PC-3 (cell line): ENCODE results near the gene GLI1. TPM values are rescaled to one million over a fixed set of nuclear protein-coding genes. Genes with fewer than 3 reads are reported as not detected.

Source experiments
- ATAC-seq: fragments of 200-7000 bp; cut with Tn5 transposase; 2 replicates; pipeline ENCODE4 v1.9.1; 2020; ENCODE audit warnings: mild to moderate bottlenecking, moderate library complexity
- BruUV-seq: library from RNA; stranded (reverse); fragments of 400-500 nt; replicated peaks from 2 replicates; lab custom pipeline; 2021; lab: Mats Ljungman, UMichigan
- CTCF ChIA-PET: fragments of 300-600 bp; sonication (Branson Sonifier 250); formaldehyde crosslinking; loops from one replicate; lab custom pipeline; 2022; ENCODE audit warnings: antibody characterized with exemption; lab: Charles Lee
- POLR2A ChIA-PET: fragments of 300-600 bp; sonication (Branson Sonifier 250); formaldehyde crosslinking; loops from one replicate; lab custom pipeline; 2022; ENCODE audit warnings: antibody characterized with exemption; ENCODE audit not compliant: unreplicated experiment; lab: Charles Lee
- DNase-seq: peaks from one replicate; pipeline ENCODE4 v3.0.0-alpha.2; 2015
- H2AFZ ChIP-seq: fragments of 300-600 bp; sonication (generic); 2 replicates; pipeline ENCODE4 v1.6.0; 2016; ENCODE audit warnings: antibody characterized with exemption, low read length
- H3F3A ChIP-seq: fragments of 300-600 bp; sonication (generic); one replicate; pipeline ENCODE4 v1.6.0; 2017; ENCODE audit warnings: antibody characterized with exemption, low read length, control low read depth, mild to moderate bottlenecking; ENCODE audit not compliant: unreplicated experiment
- H3K27ac ChIP-seq: fragments of 300-600 bp; sonication (generic); 2 replicates; pipeline ENCODE4 v1.5.1; 2016; ENCODE audit warnings: mild to moderate bottlenecking, low read length
- H3K27me3 ChIP-seq: fragments of 300-600 bp; sonication (generic); 2 replicates; pipeline ENCODE4 v1.6.1; 2016; ENCODE audit warnings: low read length, mixed read lengths
- H3K36me3 ChIP-seq: fragments of 300-600 bp; sonication (generic); 2 replicates; pipeline ENCODE4 v1.6.1; 2016; ENCODE audit warnings: low read depth, mixed run types, low read length, mixed read lengths
- H3K4me1 ChIP-seq: fragments of 300-600 bp; sonication (generic); 2 replicates; pipeline ENCODE4 v1.5.1; 2016; ENCODE audit warnings: low read length; ENCODE audit not compliant: insufficient read depth
- H3K4me2 ChIP-seq: fragments of 300-600 bp; sonication (generic); 2 replicates; pipeline ENCODE4 v1.6.0; 2016; ENCODE audit warnings: low read length
- H3K4me3 ChIP-seq: fragments of 300-600 bp; sonication (generic); 2 replicates; pipeline ENCODE4 v1.5.1; 2016; ENCODE audit warnings: mild to moderate bottlenecking, low read length, mixed read lengths
- H3K79me2 ChIP-seq: fragments of 300-600 bp; sonication (generic); 2 replicates; pipeline ENCODE4 v1.6.1; 2017; ENCODE audit warnings: low read length, mixed read lengths
- H3K9ac ChIP-seq: fragments of 300-600 bp; sonication (generic); 2 replicates; pipeline ENCODE4 v1.6.0; 2016; ENCODE audit warnings: mild to moderate bottlenecking, low read length
- H3K9me2 ChIP-seq: fragments of 300-600 bp; sonication (generic); replicated peaks from 2 replicates; pipeline ENCODE4 v1.6.1; 2016; ENCODE audit warnings: mixed run types, low read length, mixed read lengths
- H3K9me3 ChIP-seq: fragments of 300-600 bp; sonication (generic); 2 replicates; pipeline ENCODE4 v1.6.1; 2016; ENCODE audit warnings: low read length, mixed read lengths
- H4K20me1 ChIP-seq: fragments of 300-600 bp; sonication (generic); 2 replicates; pipeline ENCODE4 v1.6.1; 2016; ENCODE audit warnings: low read length, mixed read lengths
- EZH2 ChIP-seq: fragments of 300-600 bp; sonication (generic); IDR thresholded peaks from one replicate; pipeline ENCODE4 v1.6.1; 2017; ENCODE audit warnings: antibody characterized with exemption, mild to moderate bottlenecking, low read length; ENCODE audit not compliant: unreplicated experiment
- EZH2phosphoT487 ChIP-seq: fragments of 300-600 bp; sonication (generic); IDR thresholded peaks from 2 replicates; pipeline ENCODE4 v1.6.1; 2018; ENCODE audit warnings: mild to moderate bottlenecking, antibody characterized with exemption, low read length, borderline replicate concordance
- intact Hi-C: fragments of 100-400 bp; cut with micrococcal nuclease; formaldehyde crosslinking; loops from 2 replicates; pipeline ENCODE4 v1.9.0; 2023
- total RNA-seq: library from RNA; depleted of rRNA; stranded (reverse); fragments of >200 nt; gene quantifications from 2 replicates; pipeline ENCODE4 v1.2.3, GENCODE V29; 2014
- TF ChIP-seq, protein P1 (sequence below): fragments of 300-600 bp; sonication (generic); conservative IDR thresholded peaks from 2 replicates; pipeline ENCODE4 v1.5.1; 2017; ENCODE audit warnings: antibody characterized with exemption, low read depth, mild to moderate bottlenecking, low read length

The GLI1 gene
- total RNA-seq, 1 experiment from 2014 or later = 3.0 TPM

DNA sequence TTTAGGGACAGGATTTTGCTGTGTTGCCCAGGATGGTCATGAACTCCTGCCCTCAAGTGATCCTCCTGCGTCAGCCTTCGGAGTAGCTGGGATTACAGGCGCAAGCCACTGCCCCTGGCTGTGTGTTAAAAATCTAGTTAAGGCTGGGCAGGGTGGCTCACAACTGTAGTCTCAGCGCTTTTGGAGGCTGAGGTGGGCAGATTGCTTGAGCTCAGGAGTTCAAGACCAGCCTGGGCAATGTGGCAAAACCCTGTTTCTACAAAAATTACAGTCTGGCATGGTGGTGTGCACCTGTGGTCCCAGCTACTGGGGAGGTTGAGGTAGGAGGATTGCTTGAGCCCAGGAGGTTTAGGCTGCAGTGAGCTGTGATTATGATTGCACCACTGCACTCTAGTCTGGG lies 51.6 kb downstream of the GLI1 start:
- Histone ChIP-seq H4K20me1 (no peaks in the 10 kb centered on the region), H3K36me3 (peaks cover 48% of the 10 kb centered on the region), H3K27me3 (no peaks in the 10 kb centered on the region), H3K27ac (no peak overlapping the region), H3K9me2 (no peaks in the 10 kb centered on the region), H3K79me2 (no peaks in the 10 kb centered on the region), H3F3A (no peaks in the 10 kb centered on the region), H3K4me3 (no peak overlapping the region), H2AFZ (no peak overlapping the region), H3K4me2 (no peak overlapping the region), H3K9ac (no peak overlapping the region), H3K9me3 (no peaks in the 10 kb centered on the region), H3K4me1 (no peaks in the 10 kb centered on the region)
- TF ChIP-seq, protein P1, sequence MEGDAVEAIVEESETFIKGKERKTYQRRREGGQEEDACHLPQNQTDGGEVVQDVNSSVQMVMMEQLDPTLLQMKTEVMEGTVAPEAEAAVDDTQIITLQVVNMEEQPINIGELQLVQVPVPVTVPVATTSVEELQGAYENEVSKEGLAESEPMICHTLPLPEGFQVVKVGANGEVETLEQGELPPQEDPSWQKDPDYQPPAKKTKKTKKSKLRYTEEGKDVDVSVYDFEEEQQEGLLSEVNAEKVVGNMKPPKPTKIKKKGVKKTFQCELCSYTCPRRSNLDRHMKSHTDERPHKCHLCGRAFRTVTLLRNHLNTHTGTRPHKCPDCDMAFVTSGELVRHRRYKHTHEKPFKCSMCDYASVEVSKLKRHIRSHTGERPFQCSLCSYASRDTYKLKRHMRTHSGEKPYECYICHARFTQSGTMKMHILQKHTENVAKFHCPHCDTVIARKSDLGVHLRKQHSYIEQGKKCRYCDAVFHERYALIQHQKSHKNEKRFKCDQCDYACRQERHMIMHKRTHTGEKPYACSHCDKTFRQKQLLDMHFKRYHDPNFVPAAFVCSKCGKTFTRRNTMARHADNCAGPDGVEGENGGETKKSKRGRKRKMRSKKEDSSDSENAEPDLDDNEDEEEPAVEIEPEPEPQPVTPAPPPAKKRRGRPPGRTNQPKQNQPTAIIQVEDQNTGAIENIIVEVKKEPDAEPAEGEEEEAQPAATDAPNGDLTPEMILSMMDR = no peak
- TF ChIP-seq EZH2phosphoT487 (no peak), EZH2 (no peak)
- ATAC-seq (no peak), DNase-seq (no peak)
- BruUV-seq = no TSS peak
- POLR2A ChIA-PET = interaction anchor here (0.6 kb wide), 1 partner anchor 202 kb away, joined by 5 read pairs; no protein-coding TSS in a partner anchor
- intact Hi-C loops = no loop called here
- CTCF ChIA-PET = no interaction called here

DNA sequence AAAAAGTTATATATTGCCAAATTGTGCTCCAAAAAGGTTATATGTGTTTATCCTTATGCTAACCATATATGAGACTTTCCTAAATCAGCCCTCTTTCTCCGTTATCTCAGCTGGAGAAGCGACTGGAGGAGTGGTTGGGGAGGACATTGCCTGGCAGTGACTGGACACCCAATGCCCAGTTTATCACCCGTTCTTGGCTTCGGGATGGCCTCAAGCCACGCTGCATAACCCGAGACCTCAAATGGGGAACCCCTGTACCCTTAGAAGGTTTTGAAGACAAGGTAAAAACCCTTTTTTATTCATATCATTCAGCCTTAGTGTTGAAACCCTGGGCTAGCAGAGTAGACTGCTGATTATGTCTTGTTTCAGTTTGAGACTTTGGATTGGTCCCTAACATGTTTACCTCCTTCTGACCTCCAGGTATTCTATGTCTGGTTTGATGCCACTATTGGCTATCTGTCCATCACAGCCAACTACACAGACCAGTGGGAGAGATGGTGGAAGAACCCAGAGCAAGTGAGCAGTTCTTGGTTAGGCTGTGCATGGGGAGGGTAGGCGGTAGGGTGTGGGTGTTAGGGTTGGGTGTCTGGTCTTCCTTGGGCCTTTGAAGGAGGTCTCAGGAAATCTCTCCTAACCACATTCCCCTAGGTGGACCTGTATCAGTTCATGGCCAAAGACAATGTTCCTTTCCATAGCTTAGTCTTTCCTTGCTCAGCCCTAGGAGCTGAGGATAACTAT lies 52.2 kb downstream of the GLI1 start:
- Histone ChIP-seq H3K79me2 (peaks cover under 1% of the 10 kb centered on the region; the same call in 1 of the 2 replicates), H3K4me1 (no peaks in the 10 kb centered on the region), H3K4me3 (no peak overlapping the region), H3K27me3 (no peaks in the 10 kb centered on the region), H2AFZ (no peak overlapping the region), H3K27ac (no peak overlapping the region), H3K9ac (no peak overlapping the region), H3K9me2 (no peaks in the 10 kb centered on the region), H3K36me3 (peaks cover 54% of the 10 kb centered on the region), H3K4me2 (no peak overlapping the region), H3K9me3 (no peaks in the 10 kb centered on the region), H4K20me1 (0 out of 2 replicates have a peak, but pooled peaks cover under 1% of the 10 kb centered on the region), H3F3A (no peaks in the 10 kb centered on the region)
- intact Hi-C loops = no loop called here
- POLR2A ChIA-PET = interaction anchor here (0.6 to 0.7 kb wide), 2 partner anchors 36 to 203 kb away, joined by 4 to 5 read pairs; no protein-coding TSS in a partner anchor
- CTCF ChIA-PET = no interaction called here
- no peak for ATAC-seq
- TF ChIP-seq, protein P1 = no peak
- TF ChIP-seq EZH2phosphoT487 (no peak), EZH2 (no peak)
- DNase-seq = no peak
- BruUV-seq = no TSS peak

GRCh38 chr12:57512665-57513064 lies 53.1 kb downstream of the GLI1 start:
- Histone ChIP-seq H3K9me2 (no peaks in the 10 kb centered on the region), H3K9me3 (no peaks in the 10 kb centered on the region), H3K27ac (no peak overlapping the region), H3K9ac (no peak overlapping the region), H3K27me3 (no peaks in the 10 kb centered on the region), H3K4me2 (no peak overlapping the region), H3K79me2 (peaks cover 9% of the 10 kb centered on the region; the same call in 1 of the 2 replicates), H3F3A (no peaks in the 10 kb centered on the region), H3K4me3 (no peak overlapping the region), H2AFZ (no peak overlapping the region), H3K36me3 (peaks cover 62% of the 10 kb centered on the region), H3K4me1 (peaks cover 7% of the 10 kb centered on the region; the same call in 1 of the 2 replicates), H4K20me1 (0 out of 2 replicates have a peak, but pooled peaks cover 5% of the 10 kb centered on the region)
- DNase-seq (no peak), ATAC-seq (no peak)
- CTCF ChIA-PET = no interaction called here
- TF ChIP-seq EZH2phosphoT487 = no peak
- no peak for TF ChIP-seq EZH2
- TF ChIP-seq, protein P1 = no peak
- no TSS peak for BruUV-seq
- POLR2A ChIA-PET = interaction anchor here (0.7 kb wide), 1 partner anchor 35 kb away, joined by 4 read pairs; no protein-coding TSS in a partner anchor
- intact Hi-C loops = no loop called here
